ENCODE data around the gene IL18RAP.

IL18RAP gene

DNA sequence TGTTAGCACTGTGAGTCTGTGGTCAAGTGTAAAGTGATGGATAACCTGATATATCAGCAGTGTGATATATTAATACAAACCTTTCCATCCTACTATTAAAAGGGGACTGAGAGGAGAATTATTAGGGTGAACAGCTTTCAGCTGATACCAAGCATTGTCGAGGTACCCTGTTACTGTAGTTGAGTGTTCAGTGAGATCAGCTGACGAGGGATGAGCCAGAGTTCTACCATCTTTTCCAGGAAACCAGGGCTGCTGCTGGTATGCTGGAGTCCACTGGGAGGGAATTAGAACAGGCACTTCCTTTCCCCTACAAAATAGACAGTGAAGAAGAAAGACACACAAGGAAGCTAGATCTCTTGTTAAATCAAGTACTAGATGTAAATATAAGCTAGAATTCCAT lies 408 bp downstream of the IL18RAP start:
- no peak for DNase-seq

GRCh38 chr2:102424754-102425153 lies 1.8 kb downstream of the IL18RAP start:
- DNase-seq: no peak

DNA sequence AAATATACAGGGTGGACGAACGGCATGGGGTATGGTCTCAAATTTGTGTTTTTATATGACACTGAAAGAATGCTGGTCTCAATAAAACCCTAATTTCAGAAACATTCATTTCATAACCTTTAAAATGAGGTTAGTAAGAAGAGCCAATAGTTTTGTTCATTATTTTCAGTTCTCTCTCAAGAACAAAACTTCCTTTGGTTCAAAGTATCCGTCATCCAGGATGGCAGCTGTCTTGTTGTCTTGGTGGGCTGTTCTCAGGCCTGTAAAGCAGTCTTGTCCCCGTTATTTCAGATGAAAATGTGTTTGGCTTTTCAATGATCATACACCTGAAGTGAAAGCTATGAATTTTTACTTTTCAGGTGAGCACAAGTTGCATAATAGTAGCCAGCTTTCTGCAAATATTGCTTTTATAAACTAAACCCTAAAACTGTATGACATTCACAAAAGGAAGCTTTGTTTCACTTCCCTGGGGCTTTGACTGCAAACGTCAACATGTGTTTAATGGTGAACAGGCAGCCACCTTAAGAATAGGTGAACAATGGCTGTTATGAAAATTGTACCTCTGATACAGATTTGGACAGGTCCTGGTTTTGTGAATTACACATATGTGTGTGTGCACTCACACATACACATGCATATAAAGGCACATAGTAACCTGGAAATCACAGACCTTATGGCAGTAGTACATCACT lies 2.6 kb downstream of the IL18RAP start:
- no peak for DNase-seq

- no peak for DNase-seq
Measured at GRCh38 chr2:102427249-102427648, 4.3 kb downstream of the IL18RAP start.

DNA sequence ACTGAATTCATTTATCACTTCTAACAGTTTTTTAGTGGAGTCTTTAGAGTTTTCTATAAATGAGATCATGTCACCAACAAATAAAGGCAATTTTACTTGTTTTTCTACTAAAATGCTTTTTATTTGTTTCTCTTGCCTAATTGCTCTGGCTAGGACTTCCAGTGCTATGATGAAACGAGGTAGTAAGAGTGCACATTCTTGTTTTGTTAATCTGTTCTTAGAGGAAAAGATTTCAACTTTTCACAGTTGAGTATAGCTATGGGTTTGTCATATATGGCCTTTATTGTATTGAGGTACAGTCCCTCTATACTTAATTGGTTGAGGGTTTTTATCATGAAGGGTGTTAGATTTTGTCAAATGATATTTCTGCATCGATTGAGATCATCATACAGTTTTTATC lies 5.6 kb downstream of the IL18RAP start:
- no peak for DNase-seq

GRCh38 chr2:102432386-102432785 lies 9.4 kb downstream of the IL18RAP start:
- DNase-seq: no peak

- no peak for DNase-seq
Measured at GRCh38 chr2:102433973-102434654, 11.2 kb downstream of the IL18RAP start.

DNA sequence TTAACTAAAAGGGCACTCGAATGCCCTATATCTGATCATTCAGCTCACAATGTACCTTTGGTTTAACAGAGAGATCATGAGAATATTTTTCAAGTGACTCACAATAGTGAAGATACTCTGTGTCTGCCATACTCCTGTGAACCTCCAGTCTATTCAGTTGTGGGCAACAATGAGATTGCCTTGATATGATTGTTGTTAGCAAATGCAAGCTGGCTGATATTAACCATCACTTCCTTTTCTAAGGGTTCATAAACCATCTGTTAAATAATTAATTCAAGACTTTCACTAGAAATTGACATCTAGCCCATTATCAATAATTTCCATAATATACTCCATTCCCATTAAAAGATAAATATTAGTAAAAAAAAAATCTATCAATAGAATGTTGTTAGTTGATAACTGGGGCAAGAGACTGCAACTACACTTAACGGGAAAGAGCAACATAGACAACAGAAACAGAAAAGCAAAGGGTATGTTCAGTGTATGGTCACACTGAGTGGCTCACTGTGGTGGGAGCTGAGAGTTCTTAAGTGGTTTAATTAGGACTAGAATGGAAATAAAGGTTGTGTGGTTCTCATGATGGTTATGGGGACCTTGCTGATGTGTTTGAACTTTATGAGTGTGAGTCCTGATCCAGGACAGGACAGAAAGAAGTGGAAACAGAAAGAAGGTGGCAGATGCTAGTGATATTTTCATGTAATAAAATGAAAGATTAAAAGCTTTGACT lies 11.9 kb downstream of the IL18RAP start:
- no peak for DNase-seq

GRCh38 chr2:102435741-102436140 lies 12.8 kb downstream of the IL18RAP start:
- DNase-seq: no peak

- DNase-seq: no peak
Measured at GRCh38 chr2:102436323-102436722, 13.4 kb downstream of the IL18RAP start.

GRCh38 chr2:102437122-102437521 lies 14.2 kb downstream of the IL18RAP start:
- no peak for DNase-seq

DNA sequence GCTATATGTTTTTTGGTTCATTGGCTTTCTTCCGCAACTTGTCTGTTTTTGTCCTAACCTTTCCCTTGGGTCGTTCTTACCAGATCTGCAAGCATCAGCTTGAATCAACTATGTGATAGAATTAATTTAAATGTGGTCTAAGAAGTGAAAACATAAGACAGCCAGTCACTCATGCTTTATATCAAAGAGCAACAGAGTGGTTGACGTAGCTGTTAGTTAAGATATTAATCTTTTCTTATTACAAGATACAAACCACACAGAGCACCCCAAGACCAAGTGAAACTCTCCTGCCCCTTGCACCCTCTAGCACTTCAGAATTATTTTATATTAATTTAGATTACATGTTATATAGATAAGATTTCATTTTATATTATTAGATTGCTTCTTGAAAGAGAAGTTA lies 15.2 kb downstream of the IL18RAP start:
- no peak for DNase-seq

- no peak for DNase-seq
Measured at GRCh38 chr2:102438578-102438977, 15.6 kb downstream of the IL18RAP start.

- no peak for DNase-seq
Measured at GRCh38 chr2:102439065-102439695, 16.2 kb downstream of the IL18RAP start.

DNA sequence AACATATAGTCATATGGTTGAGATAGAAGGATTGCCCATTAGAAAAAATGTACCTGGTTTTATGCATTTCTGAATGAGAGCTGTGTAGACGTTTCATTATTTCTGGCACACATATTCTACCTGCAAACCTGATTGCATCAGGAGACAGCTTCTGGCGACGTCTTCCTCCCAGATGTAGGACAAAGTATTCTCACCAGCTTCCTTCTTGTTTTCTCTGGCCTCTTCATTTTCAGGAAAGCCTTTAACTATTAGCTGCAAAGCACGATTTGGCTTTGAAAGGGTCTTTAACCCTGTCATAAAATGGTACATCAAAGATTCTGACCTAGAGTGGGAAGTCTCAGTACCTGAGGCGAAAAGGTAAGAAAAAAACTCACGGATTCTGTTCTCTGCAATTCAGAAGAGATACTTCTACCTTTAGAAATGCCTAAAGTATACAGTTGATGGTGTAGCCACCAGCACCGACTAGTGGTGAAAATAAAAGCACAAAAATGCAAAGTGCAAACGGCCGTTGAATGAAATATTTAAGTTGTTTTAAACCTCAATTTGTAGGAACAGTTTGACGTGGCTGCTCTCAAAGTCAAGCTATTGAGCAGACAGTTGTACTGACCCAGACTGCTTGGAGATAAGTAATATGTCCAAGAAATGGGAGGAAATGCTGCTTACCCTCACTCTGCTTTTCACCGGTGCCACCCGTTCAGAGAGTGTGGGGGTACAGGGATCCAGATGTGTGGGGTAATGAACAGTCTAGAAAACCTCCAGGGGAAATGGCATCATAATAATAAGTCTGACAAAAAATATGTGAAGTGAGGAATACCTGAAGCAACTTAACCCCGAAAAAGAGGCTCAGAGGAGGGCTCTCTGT lies 20.2 kb downstream of the IL18RAP start:
- DNase-seq: peak in 1 of 3 experiments; percentile 17

DNA sequence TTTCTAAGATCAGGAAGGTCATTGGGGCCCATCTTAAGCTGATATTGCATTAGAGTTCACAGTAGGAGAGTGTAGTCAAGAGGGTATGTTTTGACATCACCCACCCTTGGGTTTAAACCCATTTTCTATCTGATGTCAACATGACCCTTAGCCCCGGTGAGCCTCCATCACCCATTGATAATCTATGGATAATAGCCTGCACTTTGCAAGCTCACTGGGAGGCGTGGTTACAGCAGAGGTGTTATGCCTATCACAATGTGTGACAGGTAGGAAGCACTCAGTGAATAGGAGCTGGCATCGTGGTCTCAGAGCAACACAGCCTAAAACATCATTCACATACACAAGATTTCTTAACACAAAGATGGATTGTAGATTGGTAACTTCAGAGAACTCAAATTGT lies 21.3 kb downstream of the IL18RAP start:
- DNase-seq: no peak

GRCh38 chr2:102446936-102447335 lies 24.0 kb downstream of the IL18RAP start:
- no peak for DNase-seq

GRCh38 chr2:102449370-102449974 lies 26.5 kb downstream of the IL18RAP start:
- peak in 1 of 3 experiments; percentile 23 for DNase-seq

- no peak for DNase-seq
Measured at GRCh38 chr2:102451968-102452367, 29.0 kb downstream of the IL18RAP start.

- DNase-seq: no peak
Measured at GRCh38 chr2:102453501-102453900, 30.5 kb downstream of the IL18RAP start.

DNA sequence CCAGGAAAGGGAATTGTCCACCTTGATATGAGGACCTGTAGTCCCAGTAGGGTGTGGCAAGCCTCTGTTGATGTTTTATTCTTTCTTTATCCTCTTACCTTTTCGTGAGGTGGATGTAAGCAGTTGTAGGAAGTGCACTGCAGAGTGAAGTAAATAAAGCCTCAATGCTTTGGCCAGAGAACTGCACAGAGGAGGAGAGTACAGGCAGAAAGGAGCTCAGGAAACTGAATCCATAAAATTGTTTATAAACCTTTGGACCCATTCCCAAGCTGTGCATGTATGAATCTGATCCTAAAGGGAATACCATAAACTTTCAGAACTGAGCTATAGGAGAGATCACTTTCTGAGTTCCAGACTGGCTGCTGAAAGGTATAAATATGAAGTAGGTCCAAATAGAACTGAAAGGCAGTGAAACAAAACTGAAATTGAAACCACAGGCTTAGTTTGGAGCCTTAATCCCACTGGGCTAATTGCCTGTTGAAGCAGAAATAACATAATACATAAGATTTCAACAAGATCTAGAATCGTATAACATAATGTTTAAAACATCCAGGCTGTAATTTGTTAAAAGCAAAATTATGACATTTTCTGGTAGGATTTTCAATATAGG lies 32.2 kb downstream of the IL18RAP start:
- DNase-seq: no peak

- DNase-seq: no peak
Measured at GRCh38 chr2:102460467-102460866, 37.5 kb downstream of the IL18RAP start.
